H9 (cell line): ENCODE results near the gene MTG1. TPM values are rescaled to one million over a fixed set of nuclear protein-coding genes. Genes with fewer than 3 reads are reported as not detected.

Experiments
- DNase-seq: peaks from one replicate; pipeline ENCODE4 v3.0.0-alpha.2; 2017
- H2AFZ ChIP-seq: one replicate; pipeline ENCODE4 v1.6.1; 2013; ENCODE audit warnings: mild to moderate bottlenecking, low read length, control low read depth, moderate library complexity
- H2AK5ac ChIP-seq: 2 replicates; pipeline ENCODE4 v1.6.1; 2013; ENCODE audit warnings: low read length, control low read depth, mixed read lengths; ENCODE audit not compliant: insufficient read length
- H2BK120ac ChIP-seq: one replicate; pipeline ENCODE4 v1.6.1; 2013; ENCODE audit warnings: low read depth, mild to moderate bottlenecking, low read length, control low read depth, inconsistent platforms; ENCODE audit not compliant: poor library complexity, severe bottlenecking
- H2BK12ac ChIP-seq: 2 replicates; pipeline ENCODE4 v1.6.1; 2013; ENCODE audit warnings: low read length, control low read depth, mixed read lengths, low read depth; ENCODE audit not compliant: insufficient read length
- H2BK15ac ChIP-seq: 2 replicates; pipeline ENCODE4 v1.6.1; 2013; ENCODE audit warnings: low read depth, low read length, control low read depth
- H2BK20ac ChIP-seq: one replicate; pipeline ENCODE4 v1.6.1; 2013; ENCODE audit warnings: low read depth, mild to moderate bottlenecking, low read length, control low read depth, inconsistent platforms; ENCODE audit not compliant: poor library complexity, severe bottlenecking
- H2BK5ac ChIP-seq: 2 replicates; pipeline ENCODE4 v1.6.1; 2013; ENCODE audit warnings: low read length, control low read depth, mixed read lengths; ENCODE audit not compliant: insufficient read length
- H3K14ac ChIP-seq: 2 replicates; pipeline ENCODE4 v1.6.1; 2013; ENCODE audit warnings: low read length, control low read depth; ENCODE audit not compliant: insufficient read depth
- H3K18ac ChIP-seq: 2 replicates; pipeline ENCODE4 v1.6.1; 2013; ENCODE audit warnings: low read depth, mild to moderate bottlenecking, mixed read lengths, low read length, control low read depth; ENCODE audit not compliant: insufficient read length
- H3K23ac ChIP-seq: 2 replicates; pipeline ENCODE4 v1.6.1; 2013; ENCODE audit warnings: low read length, control low read depth, mixed read lengths, low read depth; ENCODE audit not compliant: insufficient read length
- H3K23me2 ChIP-seq: 2 replicates; pipeline ENCODE4 v1.6.1; 2013; ENCODE audit warnings: low read depth, mild to moderate bottlenecking, mixed read lengths, low read length, control low read depth; ENCODE audit not compliant: insufficient read length, poor library complexity, severe bottlenecking
- H3K27ac ChIP-seq: 2 replicates; pipeline ENCODE4 v1.5.1; 2013; ENCODE audit warnings: low read length, control low read depth, mixed read lengths, low read depth; ENCODE audit not compliant: insufficient read length
- H3K27me3 ChIP-seq: 2 replicates; pipeline ENCODE4 v1.6.1; 2013; ENCODE audit warnings: low read length, control low read depth, inconsistent platforms; ENCODE audit not compliant: insufficient read depth
- H3K4ac ChIP-seq: 2 replicates; pipeline ENCODE4 v1.6.1; 2013; ENCODE audit warnings: low read depth, mild to moderate bottlenecking, control low read depth, inconsistent platforms, low read length, moderate library complexity
- H3K4me1 ChIP-seq: 2 replicates; pipeline ENCODE4 v1.6.1; 2013; ENCODE audit warnings: low read length, control low read depth, inconsistent platforms; ENCODE audit not compliant: insufficient read depth
- H3K4me2 ChIP-seq: 2 replicates; pipeline ENCODE4 v1.6.1; 2013; ENCODE audit warnings: low read length, control low read depth, mixed read lengths; ENCODE audit not compliant: insufficient read length, insufficient read depth
- H3K56ac ChIP-seq: 2 replicates; pipeline ENCODE4 v1.6.1; 2013; ENCODE audit warnings: low read depth, mild to moderate bottlenecking, mixed read lengths, low read length, control low read depth; ENCODE audit not compliant: insufficient read length
- H3K79me1 ChIP-seq: 2 replicates; pipeline ENCODE4 v1.6.1; 2013; ENCODE audit warnings: low read depth, mild to moderate bottlenecking, moderate library complexity, low read length, control low read depth, inconsistent platforms; ENCODE audit not compliant: insufficient read depth, poor library complexity, severe bottlenecking
- H3K79me2 ChIP-seq: 2 replicates; pipeline ENCODE4 v1.6.1; 2013; ENCODE audit warnings: low read length, control low read depth, inconsistent platforms; ENCODE audit not compliant: insufficient read depth
- H3K9ac ChIP-seq: 2 replicates; pipeline ENCODE4 v1.6.1; 2013; ENCODE audit warnings: low read length, control low read depth, mixed read lengths; ENCODE audit not compliant: insufficient read length; ENCODE audit errors: extremely low read depth
- H3K9me3 ChIP-seq: one replicate; pipeline ENCODE4 v1.6.1; 2013; ENCODE audit warnings: low read depth, low read length, inconsistent platforms; ENCODE audit not compliant: control insufficient read depth
- H3T11ph ChIP-seq: one replicate; pipeline ENCODE4 v1.6.1; 2013; ENCODE audit warnings: mild to moderate bottlenecking, low read length, control low read depth, inconsistent platforms
- H4K20me1 ChIP-seq: one replicate; pipeline ENCODE4 v1.6.1; 2013; ENCODE audit not compliant: control insufficient read depth, insufficient read length, insufficient read depth
- H4K5ac ChIP-seq: 2 replicates; pipeline ENCODE4 v1.6.1; 2013; ENCODE audit warnings: low read depth, mild to moderate bottlenecking, mixed read lengths, low read length, control low read depth; ENCODE audit not compliant: insufficient read length
- H4K8ac ChIP-seq: replicated peaks from 2 replicates; pipeline ENCODE4 v1.6.1; 2013; ENCODE audit warnings: low read length, control low read depth, mixed read lengths, low read depth; ENCODE audit not compliant: insufficient read length
- H4K91ac ChIP-seq: 2 replicates; pipeline ENCODE4 v1.6.1; 2013; ENCODE audit warnings: low read depth, mild to moderate bottlenecking, moderate library complexity, mixed read lengths, low read length, control low read depth; ENCODE audit not compliant: insufficient read length
- H3K27ac Mint-ChIP-seq, 3 experiments: 2 replicates in 2 of 3; 3 replicates in 1 of 3; pipeline ENCODE4 v1.8.0; 2020 to 2021; ENCODE audit warnings: mixed read lengths in 3 of 3, mild to moderate bottlenecking in 1 of 3, moderate library complexity in 1 of 3
- H3K27me3 Mint-ChIP-seq: 2 replicates; pipeline ENCODE4 v1.8.0; 2021; ENCODE audit warnings: low read depth, mild to moderate bottlenecking, moderate library complexity, mixed read lengths
- H3K36me3 Mint-ChIP-seq, 3 experiments: 2 replicates in 2 of 3; 3 replicates in 1 of 3; pipeline ENCODE4 v1.8.0; 2020 to 2021; ENCODE audit warnings: low read depth in 3 of 3, mixed read lengths in 3 of 3; ENCODE audit not compliant: insufficient read depth in 1 of 3
- H3K4me1 Mint-ChIP-seq, 2 experiments: 2 replicates each; pipeline ENCODE4 v1.8.0; 2020; ENCODE audit warnings: mixed read lengths in 2 of 2
- H3K4me3 Mint-ChIP-seq, 2 experiments: 2 replicates in 1 of 2; 3 replicates in 1 of 2; pipeline ENCODE4 v1.8.0; 2020 to 2021; ENCODE audit warnings: mild to moderate bottlenecking in 2 of 2, mixed read lengths in 2 of 2, moderate library complexity in 1 of 2
- H3K9me3 Mint-ChIP-seq, 2 experiments: 2 replicates in 1 of 2; 3 replicates in 1 of 2; pipeline ENCODE4 v1.8.0; 2020; ENCODE audit warnings: mild to moderate bottlenecking in 2 of 2, mixed read lengths in 2 of 2, moderate library complexity in 1 of 2
- CTCF ChIP-seq: fragments of 200-600 bp; sonication (generic); conservative IDR thresholded peaks from 3 replicates; pipeline ENCODE4 v1.8.0; 2021; ENCODE audit warnings: antibody characterized with exemption, mild to moderate bottlenecking
- WGBS: extraction: QIAGEN DNeasy Blood & Tissue Kit; methylation state at CpG from one replicate; pipeline ENCODE4 v1.1.7; 2013; ENCODE audit warnings: missing lambda C conversion rate, low lambda C conversion rate, mixed read lengths; ENCODE audit not compliant: insufficient read length; ENCODE audit errors: extremely low coverage; 5-methylcytosine and 5-hydroxymethylcytosine counted together
- total RNA-seq: library from RNA; stranded (reverse); gene quantifications from 2 replicates; pipeline ENCODE4 v1.2.1, GENCODE V29; 2021

MTG1 gene
- total RNA-seq, 1 experiment from 2014 or later = 65.3 TPM

GRCh38 chr10:133453516-133454203 lies 59.7 kb downstream of the MTG1 start, which contains the start of gene SCART1:
Gene SCART1 (plus strand): TSS chr10:133453945. CDS start chr10:133453998, 53 bp downstream.
- H4K5ac ChIP-seq = no peak within 1 kb of the TSS
- no peak for TF ChIP-seq CTCF
- Mint-ChIP-seq H3K27ac (no peak within 1 kb of the TSS), H3K36me3 (peaks cover 0 to 24% (median 10%) of the 10 kb centered on the region in 3 experiments; a peak in 5 of 7 replicates), H3K4me1 (no peaks in the 10 kb centered on the region), H3K4me3 (no peak within 1 kb of the TSS), H3K9me3 (peaks cover 86 to 98% of the 10 kb centered on the region in 2 experiments), H3K27me3 (peaks cover 4% of the 10 kb centered on the region; the same call in 1 of the 2 replicates)
- no peak within 1 kb of the TSS for H3K27ac ChIP-seq
- H3K9ac ChIP-seq = no peak within 1 kb of the TSS
- H3K18ac ChIP-seq = no peak within 1 kb of the TSS
- H2BK12ac ChIP-seq = no peak within 1 kb of the TSS
- no peak within 1 kb of the TSS for H3T11ph ChIP-seq
- no peak within 1 kb of the TSS for H4K91ac ChIP-seq
- H3K23ac ChIP-seq = no peak within 1 kb of the TSS
- H3K4me2 ChIP-seq = no peak within 1 kb of the TSS
- H2AFZ ChIP-seq = no peak within 1 kb of the TSS
- no peaks in the 10 kb centered on the region for H3K79me2 ChIP-seq
- H3K9me3 ChIP-seq = peaks cover 89% of the 10 kb centered on the region
- no peak within 1 kb of the TSS for H4K8ac ChIP-seq
- no peaks in the 10 kb centered on the region for H3K4me1 ChIP-seq
- H3K4ac ChIP-seq = no peak within 1 kb of the TSS
- H3K14ac ChIP-seq = no peak within 1 kb of the TSS
- H2BK5ac ChIP-seq = no peak within 1 kb of the TSS
- no CpG with 5 or more reads among the region's 11 CpGs for WGBS
- no peak within 1 kb of the TSS for H2BK20ac ChIP-seq
- H2BK120ac ChIP-seq = no peak within 1 kb of the TSS
- H2BK15ac ChIP-seq = no peak within 1 kb of the TSS
- H3K27me3 ChIP-seq = no peaks in the 10 kb centered on the region
- no peak for DNase-seq
- no peaks in the 10 kb centered on the region for H4K20me1 ChIP-seq
- no peak within 1 kb of the TSS for H2AK5ac ChIP-seq
- no peaks in the 10 kb centered on the region for H3K79me1 ChIP-seq
- no peak within 1 kb of the TSS for H3K56ac ChIP-seq
- no peaks in the 10 kb centered on the region for H3K23me2 ChIP-seq
